NT2/D1 (cell line): Measurements from ENCODE around the gene PRDX6.

ENCODE experiments used
- SUZ12 ChIP-seq: IDR thresholded peaks from 2 replicates; pipeline ENCODE4 v1.6.1; 2011; ENCODE audit not compliant: insufficient read length, insufficient read depth; ENCODE audit errors: extremely low read depth
- YY1 ChIP-seq: IDR thresholded peaks from 2 replicates; pipeline ENCODE4 v1.6.1; 2011; ENCODE audit not compliant: insufficient read length, insufficient read depth
- ZNF274 ChIP-seq: IDR thresholded peaks from 2 replicates; pipeline ENCODE4 v1.6.1; 2011; ENCODE audit warnings: mild to moderate bottlenecking, low read depth, low read length

- TF ChIP-seq ZNF274 (no peak), SUZ12 (no peak), YY1 (no peak)
Observed at GRCh38 chr1:173495609-173496267, 18.6 kb downstream of the PRDX6 start.
